OCI-LY7 (cell line): ENCODE results near the gene LAMA2.

Source experiments
- EZH2phosphoT487 ChIP-seq: fragments of 200-600 bp; sonication (generic); IDR thresholded peaks from 2 replicates; pipeline ENCODE4 v1.6.1; 2018; ENCODE audit warnings: low read depth, borderline replicate concordance, mild to moderate bottlenecking, mixed run types, antibody characterized with exemption, low read length, moderate library complexity, mixed read lengths
- TF ChIP-seq, protein P1 (sequence below): fragments of 200-600 bp; sonication (generic); conservative IDR thresholded peaks from 2 replicates; pipeline ENCODE4 v1.5.1; 2014; ENCODE audit warnings: mild to moderate bottlenecking, antibody characterized with exemption, low read length, moderate library complexity, mixed read lengths

DNA sequence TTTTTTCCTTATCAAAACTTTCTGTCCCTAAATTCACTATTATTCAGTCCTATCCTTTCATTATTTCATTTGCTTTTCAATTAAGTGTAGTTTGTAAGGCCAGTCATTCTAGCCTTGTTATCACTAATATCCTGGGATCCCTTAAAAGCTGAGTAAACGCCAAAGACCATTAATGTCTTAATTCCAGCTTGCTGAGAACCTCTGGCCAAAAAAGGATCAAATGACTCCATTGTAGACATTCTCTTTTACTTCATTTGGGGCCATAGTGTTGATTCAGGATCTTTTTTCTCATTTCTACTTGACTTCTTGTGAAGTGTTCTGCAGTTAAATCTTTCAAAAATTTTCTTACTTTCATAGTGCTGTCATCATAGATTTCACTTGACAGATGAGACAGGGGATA is 379.7 kb downstream of the LAMA2 start:
- TF ChIP-seq, protein P1, sequence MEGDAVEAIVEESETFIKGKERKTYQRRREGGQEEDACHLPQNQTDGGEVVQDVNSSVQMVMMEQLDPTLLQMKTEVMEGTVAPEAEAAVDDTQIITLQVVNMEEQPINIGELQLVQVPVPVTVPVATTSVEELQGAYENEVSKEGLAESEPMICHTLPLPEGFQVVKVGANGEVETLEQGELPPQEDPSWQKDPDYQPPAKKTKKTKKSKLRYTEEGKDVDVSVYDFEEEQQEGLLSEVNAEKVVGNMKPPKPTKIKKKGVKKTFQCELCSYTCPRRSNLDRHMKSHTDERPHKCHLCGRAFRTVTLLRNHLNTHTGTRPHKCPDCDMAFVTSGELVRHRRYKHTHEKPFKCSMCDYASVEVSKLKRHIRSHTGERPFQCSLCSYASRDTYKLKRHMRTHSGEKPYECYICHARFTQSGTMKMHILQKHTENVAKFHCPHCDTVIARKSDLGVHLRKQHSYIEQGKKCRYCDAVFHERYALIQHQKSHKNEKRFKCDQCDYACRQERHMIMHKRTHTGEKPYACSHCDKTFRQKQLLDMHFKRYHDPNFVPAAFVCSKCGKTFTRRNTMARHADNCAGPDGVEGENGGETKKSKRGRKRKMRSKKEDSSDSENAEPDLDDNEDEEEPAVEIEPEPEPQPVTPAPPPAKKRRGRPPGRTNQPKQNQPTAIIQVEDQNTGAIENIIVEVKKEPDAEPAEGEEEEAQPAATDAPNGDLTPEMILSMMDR: no peak
- no peak for TF ChIP-seq EZH2phosphoT487
